GM21526 (cell line): ENCODE results near the gene CACNA1E.

Experiments
- ATAC-seq: cut with Tn5 transposase; IDR thresholded peaks from one replicate; pipeline ENCODE4 v1.9.1; 2021; ENCODE audit warnings: moderate library complexity; ENCODE audit not compliant: unreplicated experiment, low FRiP score

Gene CACNA1E

GRCh38 chr1:181626279-181626938 is 143.1 kb downstream of the CACNA1E start:
- ATAC-seq = no peak

DNA sequence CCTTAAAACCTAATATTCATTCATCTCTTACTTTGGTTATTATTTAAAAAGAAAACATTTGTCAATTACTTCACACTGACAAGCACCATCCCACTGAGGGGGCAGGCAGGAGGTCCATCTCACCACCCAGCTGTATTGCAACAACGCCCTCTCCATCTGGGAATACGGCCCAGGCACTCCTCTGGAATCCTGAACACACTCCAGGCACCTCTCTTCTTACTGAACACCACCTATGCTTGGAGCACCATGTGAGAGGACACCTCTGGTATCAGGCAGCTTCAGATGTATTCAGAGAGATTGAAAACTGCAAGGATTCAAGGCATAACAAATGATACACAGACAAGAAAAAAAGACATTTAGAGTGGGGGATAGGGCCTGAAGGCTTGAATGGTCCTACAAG is 147.1 kb downstream of the CACNA1E start:
- no peak for ATAC-seq

DNA sequence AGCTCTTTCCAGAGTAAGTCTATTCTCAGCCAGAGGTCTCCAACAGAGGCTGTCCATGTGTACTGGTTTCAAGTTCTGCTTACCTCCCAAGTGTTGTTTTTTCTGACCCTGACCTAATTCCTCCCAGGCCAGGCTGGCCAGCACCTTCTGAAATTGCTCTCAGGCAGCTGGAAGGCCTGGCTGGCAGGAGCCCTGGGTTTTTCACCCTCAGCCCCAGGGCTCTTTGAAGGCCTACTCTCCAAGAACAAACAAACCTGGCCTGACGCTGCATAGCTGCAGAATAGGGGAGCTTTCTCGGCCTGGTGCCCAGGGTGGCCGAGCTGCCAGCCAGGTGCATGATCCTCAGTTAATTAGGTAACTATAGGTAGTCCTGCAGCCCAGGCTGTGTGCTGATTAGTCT is 147.5 kb downstream of the CACNA1E start:
- no peak for ATAC-seq

- no peak for ATAC-seq
Observed at GRCh38 chr1:181632492-181632891, 149.2 kb downstream of the CACNA1E start.

DNA sequence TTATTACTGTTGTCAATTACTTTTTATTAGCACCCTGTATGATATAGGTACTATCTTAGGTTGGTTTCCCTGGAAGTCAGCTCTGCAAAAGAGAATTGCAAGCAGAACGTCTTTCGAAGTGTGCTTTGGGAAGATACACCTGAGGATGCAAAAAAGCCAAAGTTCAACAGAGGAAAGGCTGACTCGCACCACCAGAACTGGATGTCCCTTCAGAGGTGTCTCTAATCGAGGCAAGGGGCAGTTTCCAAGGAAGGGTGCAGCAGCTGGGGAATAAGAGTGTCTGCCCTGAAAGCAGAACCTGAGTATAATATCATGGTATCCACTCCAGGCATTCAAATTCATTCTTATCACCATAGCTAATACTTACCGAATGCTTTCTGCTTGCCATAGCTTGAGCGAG is 149.6 kb downstream of the CACNA1E start:
- ATAC-seq = no peak

- no peak for ATAC-seq
Observed at GRCh38 chr1:181635110-181635509, 151.8 kb downstream of the CACNA1E start.

- no peak for ATAC-seq
Observed at GRCh38 chr1:181637998-181638397, 154.7 kb downstream of the CACNA1E start.

DNA sequence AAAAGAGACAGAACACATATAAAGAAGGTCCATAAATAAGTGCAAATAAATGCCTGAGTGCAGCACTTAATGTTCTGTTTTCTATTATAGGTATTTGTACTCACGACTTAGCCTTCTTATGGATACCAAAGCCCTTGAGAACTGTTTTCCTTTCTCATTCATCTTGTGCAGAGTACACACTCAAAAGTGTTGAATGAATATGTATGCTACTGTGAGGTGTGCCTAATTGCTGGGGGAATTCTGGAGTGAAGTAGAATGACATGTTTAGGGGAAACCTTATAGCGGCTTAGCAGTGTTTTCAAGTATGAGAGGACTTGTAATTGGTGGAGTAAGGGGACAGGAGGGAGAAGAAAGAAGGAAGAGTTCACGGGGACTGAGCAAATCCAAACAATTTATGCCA is 157.6 kb downstream of the CACNA1E start:
- no peak for ATAC-seq

- ATAC-seq = no peak
Observed at GRCh38 chr1:181643631-181644030, 160.3 kb downstream of the CACNA1E start.

DNA sequence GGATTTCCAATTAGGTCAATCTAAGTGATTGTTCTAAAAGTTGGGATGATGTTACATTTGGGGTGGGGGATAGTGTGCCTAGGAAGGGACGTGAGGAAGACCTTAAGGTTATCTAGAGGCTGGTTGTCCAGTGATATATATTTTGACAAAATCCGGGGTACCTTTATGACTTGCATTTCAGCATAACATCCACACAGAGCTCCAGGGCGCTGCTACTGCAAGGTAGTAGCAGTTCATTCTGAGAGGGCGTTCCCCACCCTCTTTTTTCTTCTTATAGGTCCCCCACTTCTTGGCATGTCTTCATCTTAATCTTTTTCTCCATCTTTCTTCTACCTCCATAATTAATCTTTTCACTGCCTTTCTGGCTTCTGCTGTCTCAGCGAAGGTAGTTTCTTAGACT is 161.9 kb downstream of the CACNA1E start:
- no peak for ATAC-seq

- no peak for ATAC-seq
Observed at GRCh38 chr1:181646710-181647109, 163.4 kb downstream of the CACNA1E start.

- ATAC-seq = no peak
Observed at GRCh38 chr1:181647314-181648035, 164.2 kb downstream of the CACNA1E start.

DNA sequence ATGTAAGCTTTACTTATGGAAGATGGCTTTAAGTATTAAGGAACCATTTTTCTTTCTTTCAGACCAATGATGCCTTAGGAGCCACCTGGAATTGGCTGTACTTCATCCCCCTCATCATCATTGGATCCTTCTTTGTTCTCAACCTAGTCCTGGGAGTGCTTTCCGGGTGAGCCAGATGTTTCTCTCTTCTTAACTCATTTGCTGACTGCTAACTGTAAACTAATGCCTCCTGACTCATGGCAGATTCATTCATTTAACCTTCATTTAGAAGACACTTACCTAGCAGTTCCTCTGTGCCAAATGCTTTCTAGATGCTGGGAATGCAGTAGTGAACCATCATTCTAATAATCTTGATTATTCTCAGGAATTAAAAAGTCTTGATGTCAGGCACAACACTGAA is 168.0 kb downstream of the CACNA1E start:
- no peak for ATAC-seq

GRCh38 chr1:181655756-181656155 is 172.4 kb downstream of the CACNA1E start:
- ATAC-seq = no peak

DNA sequence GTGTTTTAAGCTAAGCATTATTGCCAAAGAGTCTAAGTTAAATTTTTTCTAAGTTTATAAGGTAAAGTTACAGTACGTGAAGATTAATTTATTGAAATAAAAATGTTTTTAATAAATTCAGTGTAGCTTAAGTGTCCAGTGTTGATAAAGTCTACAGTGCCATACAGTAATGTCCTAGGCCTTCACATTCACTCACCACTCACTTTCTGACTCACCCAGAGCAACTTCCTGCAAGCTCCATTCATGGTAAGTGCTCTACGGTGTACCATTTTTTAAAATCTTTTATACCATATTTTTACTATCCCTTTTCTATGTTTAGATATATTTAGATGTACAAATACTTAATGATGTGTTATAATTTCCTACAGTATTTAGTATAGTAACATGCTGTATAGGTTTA is 173.2 kb downstream of the CACNA1E start:
- no peak for ATAC-seq

GRCh38 chr1:181658581-181658980 is 175.3 kb downstream of the CACNA1E start:
- ATAC-seq = no peak

- ATAC-seq = no peak
Observed at GRCh38 chr1:181659321-181659957, 176.1 kb downstream of the CACNA1E start.

- no peak for ATAC-seq
Observed at GRCh38 chr1:181660621-181661020, 177.3 kb downstream of the CACNA1E start.

DNA sequence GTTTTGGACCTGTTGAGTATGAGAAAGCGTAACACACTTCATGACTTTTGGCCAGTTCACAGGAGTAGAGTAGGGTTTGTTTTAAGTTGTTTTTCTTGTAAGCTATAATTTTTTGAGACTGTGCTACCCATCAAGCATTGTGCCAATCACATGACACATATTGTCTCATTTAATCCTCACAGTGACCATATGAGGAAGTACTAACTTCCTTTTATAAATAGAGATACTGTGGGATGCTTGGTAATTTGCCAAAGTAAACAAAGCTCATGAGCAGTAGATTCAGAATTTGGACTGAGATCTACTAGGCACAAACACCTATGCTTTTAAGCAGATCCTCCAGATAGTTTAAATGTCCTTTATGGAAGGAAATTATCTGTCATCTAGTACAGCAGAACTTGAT is 178.3 kb downstream of the CACNA1E start:
- no peak for ATAC-seq

GRCh38 chr1:181662606-181663005 is 179.3 kb downstream of the CACNA1E start:
- no peak for ATAC-seq

- ATAC-seq = no peak
Observed at GRCh38 chr1:181664543-181664942, 181.2 kb downstream of the CACNA1E start.

DNA sequence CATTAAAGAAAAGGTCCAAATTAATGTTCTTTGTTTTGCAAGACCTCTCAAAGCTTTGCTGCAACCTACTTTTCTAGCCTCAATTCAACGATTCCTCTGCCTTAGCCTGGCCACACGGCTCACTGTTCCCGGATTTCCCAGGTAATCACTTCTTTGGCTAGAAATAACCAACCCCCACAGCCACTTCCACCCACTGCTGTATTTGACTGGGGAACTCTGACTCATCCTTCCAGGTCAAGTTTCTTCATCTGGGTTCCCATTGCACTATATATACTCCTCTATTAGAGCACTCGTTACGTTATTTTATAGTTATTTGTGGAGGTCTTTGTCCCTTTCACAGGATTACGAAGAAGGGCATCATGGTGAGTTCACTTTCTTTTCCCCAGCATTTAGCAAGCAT is 185.9 kb downstream of the CACNA1E start:
- ATAC-seq = no peak
